H1 (cell line): ENCODE measurements around the gene HHAT. TPM values are rescaled to one million over a fixed set of nuclear protein-coding genes. Genes with fewer than 3 reads are reported as not detected.

Experiments
- CTCF ChIA-PET: fragments of 300-600 bp; sonication (Branson Sonifier 250); formaldehyde crosslinking; loops from one replicate; lab custom pipeline; 2021; ENCODE audit not compliant: partially characterized antibody; lab: Charles Lee
- POLR2A ChIA-PET: fragments of 300-600 bp; sonication (Branson Sonifier 250); formaldehyde crosslinking; loops from one replicate; lab custom pipeline; 2021; ENCODE audit warnings: inconsistent platforms; ENCODE audit not compliant: partially characterized antibody; lab: Charles Lee
- DNase-seq, 2 experiments: peaks; one replicate each; pipeline versions ENCODE4 v3.0.0 to v3.0.0-alpha.2; 2010 to 2022; ENCODE audit warnings: low spot score in 2 of 2, low read depth in 1 of 2, mixed read lengths in 1 of 2
- FAIRE-seq: peaks from 2 replicates; lab custom pipeline; 2011; peaks lifted over from hg19 to GRCh38; lab: Jason Lieb, UNC
- H2AFZ ChIP-seq: 2 replicates; pipeline ENCODE4 v1.8.1; 2012; ENCODE audit warnings: low read length, inconsistent platforms
- H2AK5ac ChIP-seq: 2 replicates; pipeline ENCODE4 v1.6.1; 2013; ENCODE audit warnings: low read depth, low read length
- H2BK120ac ChIP-seq: replicated peaks from 2 replicates; pipeline ENCODE3; 2013; ENCODE audit warnings: low read depth, low read length, inconsistent platforms
- H2BK12ac ChIP-seq: 2 replicates; pipeline ENCODE4 v1.6.1; 2013; ENCODE audit warnings: low read depth, low read length
- H2BK15ac ChIP-seq: 2 replicates; pipeline ENCODE4 v1.6.1; 2013; ENCODE audit warnings: low read length
- H2BK20ac ChIP-seq: 2 replicates; pipeline ENCODE4 v1.6.1; 2013; ENCODE audit warnings: low read length
- H2BK5ac ChIP-seq: 2 replicates; pipeline ENCODE4 v1.6.1; 2013; ENCODE audit warnings: low read depth, low read length
- H3K14ac ChIP-seq: 2 replicates; pipeline ENCODE4 v1.6.1; 2013; ENCODE audit warnings: inconsistent platforms; ENCODE audit not compliant: insufficient read length
- H3K18ac ChIP-seq: 2 replicates; pipeline ENCODE4 v1.6.1; 2013; ENCODE audit warnings: low read length; ENCODE audit errors: extremely low read depth
- H3K23ac ChIP-seq: 2 replicates; pipeline ENCODE4 v1.6.1; 2013; ENCODE audit warnings: inconsistent platforms; ENCODE audit not compliant: insufficient read length
- H3K23me2 ChIP-seq: 2 replicates; pipeline ENCODE4 v1.6.1; 2013; ENCODE audit warnings: low read depth, low read length
- H3K27ac ChIP-seq: 2 replicates; pipeline ENCODE4 v1.6.1; 2011; ENCODE audit warnings: low read depth, low read length, inconsistent platforms
- H3K27me3 ChIP-seq, 4 experiments: replicated peaks in 1 of 4; 1 replicate in 1 of 4; 2 replicates in 3 of 4; pipeline versions ENCODE4 v1.6.1 to v1.8.1; 2011 to 2013; ENCODE audit warnings: low read length in 3 of 4, mild to moderate bottlenecking in 3 of 4, inconsistent platforms in 2 of 4, mixed read lengths in 2 of 4, moderate library complexity in 1 of 4; ENCODE audit not compliant: control insufficient read depth in 3 of 4, insufficient read depth in 3 of 4; ENCODE audit errors: extremely low read depth in 1 of 4
- H3K36me3 ChIP-seq, 4 experiments: 2 replicates each; pipeline versions ENCODE4 v1.6.1 to v1.8.1; 2011 to 2013; ENCODE audit warnings: mild to moderate bottlenecking in 4 of 4, low read length in 3 of 4, moderate library complexity in 2 of 4, control low read depth in 1 of 4, inconsistent platforms in 1 of 4; ENCODE audit not compliant: insufficient read depth in 4 of 4, control insufficient read depth in 2 of 4
- H3K4ac ChIP-seq: replicated peaks from 2 replicates; pipeline ENCODE3; 2013; ENCODE audit warnings: low read length, low read depth, mixed read lengths, inconsistent platforms; ENCODE audit not compliant: insufficient read length
- H3K4me1 ChIP-seq, 4 experiments: replicated peaks in 1 of 4; 1 replicate in 1 of 4; 2 replicates in 3 of 4; pipeline versions ENCODE4 v1.6.1 to v1.8.1; 2011 to 2013; ENCODE audit warnings: low read length in 3 of 4, inconsistent platforms in 2 of 4, mixed read lengths in 1 of 4; ENCODE audit not compliant: insufficient read depth in 4 of 4, control insufficient read depth in 3 of 4
- H3K4me2 ChIP-seq, 2 experiments: 2 replicates each; pipeline versions ENCODE4 v1.6.1 to v1.8.1; 2011 to 2013; ENCODE audit warnings: low read depth in 2 of 2, low read length in 2 of 2, control low read depth in 1 of 2, inconsistent platforms in 1 of 2, mild to moderate bottlenecking in 1 of 2; ENCODE audit not compliant: insufficient read depth in 1 of 2
- H3K4me3 ChIP-seq, 4 experiments: fragments of 200-600, 300-600 bp in 1 of 4; sonication (generic), shearing (Covaris generic), sonication (Bioruptor Twin) in 1 of 4; 2 replicates each; pipeline versions ENCODE4 v1.5.1 to v1.8.1; 2011 to 2016; ENCODE audit warnings: low read length in 4 of 4, low read depth in 3 of 4, control low read depth in 2 of 4, inconsistent platforms in 2 of 4, mild to moderate bottlenecking in 2 of 4, mixed read lengths in 1 of 4, moderate library complexity in 1 of 4; ENCODE audit not compliant: insufficient read depth in 2 of 4; ENCODE audit errors: extremely low read depth in 1 of 4
- H3K56ac ChIP-seq: replicated peaks from 2 replicates; pipeline ENCODE3; 2013; ENCODE audit warnings: low read depth, mild to moderate bottlenecking, mixed read lengths, low read length, inconsistent platforms; ENCODE audit not compliant: insufficient read length
- H3K79me1 ChIP-seq: 2 replicates; pipeline ENCODE4 v1.6.1; 2013; ENCODE audit warnings: low read depth, low read length, control low read depth
- H3K79me2 ChIP-seq, 2 experiments: 2 replicates each; pipeline versions ENCODE4 v1.6.1 to v1.8.1; 2012 to 2013; ENCODE audit warnings: low read length in 2 of 2, mild to moderate bottlenecking in 2 of 2, inconsistent platforms in 1 of 2; ENCODE audit not compliant: insufficient read depth in 2 of 2, control insufficient read depth in 1 of 2
- H3K9ac ChIP-seq, 4 experiments: replicated peaks in 1 of 4; 1 replicate in 1 of 4; 2 replicates in 3 of 4; pipeline versions ENCODE4 v1.6.1 to v1.8.1; 2011 to 2013; ENCODE audit warnings: low read depth in 3 of 4, low read length in 3 of 4, control low read depth in 2 of 4, mild to moderate bottlenecking in 2 of 4, moderate library complexity in 2 of 4, inconsistent platforms in 1 of 4; ENCODE audit errors: extremely low read depth in 1 of 4
- H3K9me3 ChIP-seq, 2 experiments: 2 replicates each; pipeline versions ENCODE4 v1.6.1 to v1.8.1; 2012 to 2013; ENCODE audit warnings: mild to moderate bottlenecking in 2 of 2, moderate library complexity in 2 of 2, control low read depth in 1 of 2, inconsistent platforms in 1 of 2, low read depth in 1 of 2, low read length in 1 of 2, mixed read lengths in 1 of 2; ENCODE audit not compliant: insufficient read depth in 2 of 2
- H4K20me1 ChIP-seq, 2 experiments: replicated peaks in 1 of 2; 2 replicates each; pipeline versions ENCODE3 to v1.8.1; 2011 to 2013; ENCODE audit warnings: inconsistent platforms in 2 of 2, low read length in 2 of 2, mild to moderate bottlenecking in 1 of 2; ENCODE audit not compliant: insufficient read depth in 2 of 2, control insufficient read depth in 1 of 2
- H4K5ac ChIP-seq: 2 replicates; pipeline ENCODE4 v1.6.1; 2013; ENCODE audit warnings: low read length, low read depth, mixed read lengths, inconsistent platforms; ENCODE audit not compliant: insufficient read length
- H4K8ac ChIP-seq: 2 replicates; pipeline ENCODE4 v1.8.0; 2013; ENCODE audit warnings: mild to moderate bottlenecking, moderate library complexity, low read length, inconsistent platforms; ENCODE audit not compliant: insufficient read depth; ENCODE audit errors: extremely low read depth
- H4K91ac ChIP-seq: replicated peaks from 2 replicates; pipeline ENCODE3; 2013; ENCODE audit warnings: low read length, mixed read lengths, inconsistent platforms; ENCODE audit not compliant: insufficient read length
- EGR1 ChIP-seq: IDR thresholded peaks from 2 replicates; pipeline ENCODE4 v1.6.1; 2011; ENCODE audit warnings: low read depth, low read length, borderline replicate concordance
- EZH2 ChIP-seq: fragments of 200-600 bp; sonication (generic); IDR thresholded peaks from 2 replicates; pipeline ENCODE4 v1.7.1; 2012; ENCODE audit warnings: low read depth, mild to moderate bottlenecking, moderate library complexity, low read length, inconsistent platforms; ENCODE audit not compliant: severe bottlenecking
- GABPA ChIP-seq: IDR thresholded peaks from 2 replicates; pipeline ENCODE4 v1.6.1; 2011; ENCODE audit warnings: mild to moderate bottlenecking, low read length, moderate library complexity, borderline replicate concordance; ENCODE audit not compliant: insufficient read depth
- HDAC6 ChIP-seq: IDR thresholded peaks from one replicate; pipeline ENCODE4 v1.7.1; 2012; ENCODE audit warnings: low read depth, mild to moderate bottlenecking, inconsistent platforms, low read length, moderate library complexity
- MAFK ChIP-seq: IDR thresholded peaks from 2 replicates; pipeline ENCODE4 v1.6.1; 2012; ENCODE audit warnings: low read depth, mild to moderate bottlenecking, improper control_type of control experiment, low read length
- POLR2A ChIP-seq, 2 experiments: IDR thresholded peaks; 1 replicate in 1 of 2; 2 replicates in 1 of 2; pipeline ENCODE4 v1.6.1; 2011; ENCODE audit warnings: low read depth in 2 of 2, low read length in 2 of 2, mild to moderate bottlenecking in 2 of 2; ENCODE audit errors: control extremely low read depth in 1 of 2
- POLR2AphosphoS5 ChIP-seq: IDR thresholded peaks from 2 replicates; pipeline ENCODE4 v1.6.1; 2011; ENCODE audit warnings: low read depth, low read length
- SIN3A ChIP-seq, 2 experiments: IDR thresholded peaks in 1 of 2; conservative IDR thresholded peaks in 1 of 2; 2 replicates each; pipeline ENCODE4 v1.6.1; 2011 to 2012; ENCODE audit warnings: low read length in 2 of 2, improper control_type of control experiment in 1 of 2, low read depth in 1 of 2, mild to moderate bottlenecking in 1 of 2
- SRF ChIP-seq: IDR thresholded peaks from 2 replicates; pipeline ENCODE4 v1.6.1; 2011; ENCODE audit warnings: mild to moderate bottlenecking, low read depth, low read length, moderate library complexity
- TAF1 ChIP-seq: IDR thresholded peaks from 2 replicates; pipeline ENCODE4 v1.6.1; 2011; ENCODE audit warnings: mild to moderate bottlenecking, low read depth, low read length
- WGBS, 2 experiments: shearing (Covaris generic) in 1 of 2; methylation state at CpG; one replicate each; pipeline versions ENCODE4 v1.1.6 to v1.1.7; 2013 to 2015; ENCODE audit warnings: low lambda C conversion rate in 2 of 2, mixed read lengths in 2 of 2, inconsistent platforms in 1 of 2, low coverage in 1 of 2, missing lambda C conversion rate in 1 of 2; ENCODE audit not compliant: insufficient replicate concordance in 2 of 2, insufficient coverage in 1 of 2, insufficient read length in 1 of 2; ENCODE audit errors: extremely low coverage in 1 of 2, missing lambda C conversion rate in 1 of 2; 5-methylcytosine and 5-hydroxymethylcytosine counted together
- polyA plus RNA-seq, 7 experiments: library from polyadenylated mRNA; depleted of rRNA in 3 of 7; stranded (reverse) in 5 of 7; unstranded in 2 of 7; fragments of >200 nt in 5 of 7; fragments of 200-250 nt in 2 of 7; gene quantifications; 1 replicate in 5 of 7; 2 replicates in 1 of 7; 4 replicates in 1 of 7; pipeline versions ENCODE4 v1.2.1 to v1.2.3, GENCODE V29; 2011 to 2013; ENCODE audit warnings: missing spikeins in 2 of 7, mixed read lengths in 2 of 7
- total RNA-seq: library from RNA; stranded (reverse); fragmentation: NEBNext Ultra II Directional; extraction: Animal tissue kit (Norgen Biotek cat#: 25700); gene quantifications from 2 replicates; pipeline ENCODE4 v1.2.1, GENCODE V29; 2021
- TF ChIP-seq, protein P1 (sequence below): IDR thresholded peaks from 2 replicates; pipeline ENCODE4 v1.6.1; 2011; ENCODE audit warnings: low read length, improper control_type of control experiment

The HHAT gene
- total and polyA plus RNA-seq, 2 of the 8 experiments (the other 6 are each of a cell fraction or from before 2014, with no cell fraction given): 0.15 to 0.51 TPM

GRCh38 chr1:210662291-210663050 lies 333.8 kb downstream of the HHAT start:
- WGBS, 2 experiments: 87% methylated on average over 4 of the region's 4 CpGs; no CpG with 5 or more reads in 1 of the 2 experiments
- TF ChIP-seq EGR1: no peak
- TF ChIP-seq EZH2: no peak
- TF ChIP-seq SRF: no peak
- no peak for TF ChIP-seq GABPA
- TF ChIP-seq, protein P1, sequence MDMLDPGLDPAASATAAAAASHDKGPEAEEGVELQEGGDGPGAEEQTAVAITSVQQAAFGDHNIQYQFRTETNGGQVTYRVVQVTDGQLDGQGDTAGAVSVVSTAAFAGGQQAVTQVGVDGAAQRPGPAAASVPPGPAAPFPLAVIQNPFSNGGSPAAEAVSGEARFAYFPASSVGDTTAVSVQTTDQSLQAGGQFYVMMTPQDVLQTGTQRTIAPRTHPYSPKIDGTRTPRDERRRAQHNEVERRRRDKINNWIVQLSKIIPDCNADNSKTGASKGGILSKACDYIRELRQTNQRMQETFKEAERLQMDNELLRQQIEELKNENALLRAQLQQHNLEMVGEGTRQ: no peak
- TF ChIP-seq TAF1: no peak
- no peak for TF ChIP-seq HDAC6
- TF ChIP-seq MAFK: no peak
- no peak for TF ChIP-seq POLR2AphosphoS5
- TF ChIP-seq SIN3A (conservative IDR thresholded peaks at IDR 0.05 in 1 of 2, IDR thresholded peaks at IDR 0.05 in 1 of 2; ENCODE audit: low read depth in 1 of 2, low read length in 2 of 2): no peak
- TF ChIP-seq POLR2A (IDR thresholded peaks at IDR 0.05; ENCODE audit: control extremely low read depth in 1 of 2, low read depth in 2 of 2, low read length in 2 of 2): no peak

More at GRCh38 chr1:210662291-210663050, 333.8 kb downstream of the HHAT start:
- FAIRE-seq (no peak), DNase-seq (no peak)
- no peak overlapping the region for H3K9ac ChIP-seq
- H2BK15ac ChIP-seq: no peak overlapping the region
- no peak overlapping the region for H3K56ac ChIP-seq
- H3K27ac ChIP-seq: no peak overlapping the region
- H2BK120ac ChIP-seq: no peak overlapping the region
- no peak overlapping the region for H3K18ac ChIP-seq
- no peaks in the 10 kb centered on the region for H3K4me1 ChIP-seq
- CTCF ChIA-PET: interaction anchor here (2.1 kb wide), 1 partner anchor 18 kb away, joined by 6 read pairs; no protein-coding TSS in a partner anchor
- no peak overlapping the region for H2BK20ac ChIP-seq
- H4K5ac ChIP-seq: no peak overlapping the region
- H4K20me1 ChIP-seq: no peaks in the 10 kb centered on the region
- no peak overlapping the region for H2BK5ac ChIP-seq
- H4K8ac ChIP-seq: no peak overlapping the region
- no peak overlapping the region for H3K14ac ChIP-seq
- H3K23ac ChIP-seq: no peak overlapping the region
- no peak overlapping the region for H4K91ac ChIP-seq
- no peaks in the 10 kb centered on the region for H3K23me2 ChIP-seq
- H3K4me2 ChIP-seq: no peak overlapping the region
- no peak overlapping the region for H3K4ac ChIP-seq
- H3K4me3 ChIP-seq: no peak overlapping the region
- peak overlapping the region; percentile 32; the same call in 1 of the 2 replicates for H2AFZ ChIP-seq
- H2AK5ac ChIP-seq: no peak overlapping the region
- no peak overlapping the region for H2BK12ac ChIP-seq
- H3K27me3 ChIP-seq: no peaks in the 10 kb centered on the region
- H3K79me2 ChIP-seq: no peaks in the 10 kb centered on the region
- no peaks in the 10 kb centered on the region for H3K36me3 ChIP-seq
- no peaks in the 10 kb centered on the region for H3K79me1 ChIP-seq
- POLR2A ChIA-PET: no interaction called here
- H3K9me3 ChIP-seq: no peaks in the 10 kb centered on the region
